Measurements from ENCODE around the gene PRRG2.

Gene PRRG2

DNA sequence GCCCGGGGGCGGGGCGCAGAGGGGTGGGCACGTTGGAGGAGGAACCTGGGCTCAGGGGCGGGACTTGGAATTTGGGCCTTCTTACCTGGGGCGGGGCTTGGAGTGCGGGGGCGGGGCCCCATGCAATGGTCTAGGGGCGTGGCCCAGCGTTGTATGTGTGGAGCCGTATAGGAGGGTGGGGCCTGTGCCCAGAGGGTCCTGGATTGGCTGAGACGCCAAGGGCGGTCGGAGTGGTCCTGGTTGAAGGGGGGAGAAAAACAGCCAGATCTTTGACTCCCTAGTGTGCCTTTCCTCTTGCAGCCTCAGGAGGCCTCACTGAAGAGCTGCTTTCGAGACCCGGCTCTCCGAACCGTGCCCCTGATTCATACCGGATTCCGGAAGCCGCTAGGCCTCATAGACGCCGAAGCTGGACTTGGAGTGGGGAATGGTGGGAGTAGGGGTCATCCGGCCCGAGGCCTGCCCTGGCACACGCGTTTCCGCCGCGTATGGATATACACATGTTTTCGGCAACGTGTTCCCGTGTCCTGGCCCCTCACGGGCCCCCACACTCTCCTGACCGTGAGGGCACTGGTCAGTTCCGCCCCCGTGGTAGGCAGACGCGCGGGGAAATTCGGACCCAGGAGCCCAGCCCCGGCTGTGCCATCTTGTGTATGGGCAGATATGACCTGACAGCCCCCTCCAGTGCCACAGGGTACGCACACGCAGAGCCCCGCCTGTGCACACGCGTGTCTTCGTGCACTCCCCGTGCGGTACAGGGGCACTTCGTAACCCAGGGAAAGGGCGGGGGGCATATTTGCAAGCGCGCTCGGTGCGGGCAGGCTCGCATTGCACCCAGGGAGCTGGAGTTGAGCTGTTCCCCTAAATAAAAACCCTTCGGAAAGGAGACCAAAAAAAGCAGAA lies 9.2 kb downstream of the PRRG2 start:
- DNase-seq = peak; percentile 98

DNA sequence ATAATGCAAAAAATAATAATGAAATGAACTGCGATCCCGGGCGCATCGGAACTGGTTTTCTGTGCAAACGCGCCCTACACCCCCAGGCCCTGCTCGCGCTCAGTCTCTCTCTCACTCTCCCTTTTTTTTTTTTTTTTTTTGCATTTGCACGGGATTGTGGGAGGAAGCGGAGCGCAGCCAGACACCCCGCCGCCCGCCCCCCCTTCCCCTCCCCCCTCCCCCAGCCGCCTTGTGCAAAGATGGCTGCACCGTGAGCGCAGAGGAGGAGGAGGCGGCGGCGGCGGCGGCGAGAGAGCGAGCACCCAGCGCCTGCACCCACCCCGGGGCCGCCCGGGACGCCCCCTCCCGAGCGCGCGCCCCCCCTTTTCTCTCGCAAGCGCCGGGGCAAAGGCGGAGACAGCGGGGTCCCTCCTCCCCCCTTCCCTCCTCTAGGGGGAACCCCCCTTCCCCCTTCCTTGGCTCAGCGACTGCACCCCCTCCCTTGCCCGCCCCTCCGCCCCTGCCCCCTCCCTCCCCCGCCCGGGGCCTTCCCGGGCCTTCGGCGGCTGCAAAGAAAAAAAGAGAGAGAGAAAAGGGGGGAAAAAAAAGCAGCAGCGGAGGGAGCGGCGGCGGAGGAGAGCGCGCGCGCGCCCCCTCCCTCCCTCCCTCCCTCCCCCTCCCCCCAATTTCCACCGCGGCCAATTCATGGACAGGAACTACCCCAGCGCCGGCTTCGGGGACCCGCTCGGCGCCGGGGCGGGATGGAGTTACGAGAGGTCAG lies 10.0 kb downstream of the PRRG2 start, which contains the start of gene PRR12:
Gene PRR12, plus strand, starts transcription at position 212 of the 760 bp plus-strand sequence. Its CDS starts 473 bp downstream, at position 685.
- DNase-seq = peak; percentile 32

DNA sequence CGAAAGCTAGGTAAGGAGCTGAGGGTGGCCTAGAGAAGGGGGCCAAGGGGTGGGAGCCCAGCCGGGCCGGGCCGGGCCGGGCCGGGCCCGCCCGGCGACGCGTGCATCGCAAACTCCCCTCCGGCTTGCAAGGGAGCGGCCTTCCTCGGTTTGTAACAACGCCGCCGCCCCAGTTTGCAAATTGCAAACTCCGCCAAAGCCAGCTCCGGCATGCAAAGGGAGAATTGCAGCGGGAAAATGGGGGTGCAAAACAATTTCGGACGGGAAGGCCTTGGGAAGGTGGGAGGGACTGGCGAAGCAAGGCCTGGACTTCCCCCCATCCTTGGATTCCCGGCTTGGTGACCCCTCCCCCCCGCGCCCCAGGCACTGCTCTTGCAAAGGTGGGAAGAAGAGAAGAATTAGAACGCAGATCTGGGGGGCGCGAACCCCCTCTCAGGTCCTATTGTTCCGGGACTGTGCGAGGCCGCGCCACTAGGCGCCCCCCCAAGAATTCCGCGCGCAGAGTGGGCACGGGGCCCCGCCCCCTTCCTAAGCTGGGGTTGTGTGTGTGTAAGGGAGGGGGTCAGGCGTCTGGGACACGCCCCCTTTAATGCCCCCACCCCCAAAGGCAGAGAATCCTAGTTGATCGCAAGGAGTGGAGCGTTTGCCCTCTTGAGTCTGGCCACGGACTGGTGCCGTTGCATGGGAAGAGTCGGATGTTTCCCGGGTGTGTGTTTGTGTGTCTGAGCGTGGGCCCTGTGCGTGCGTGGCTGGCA lies 10.8 kb downstream of the PRRG2 start:
- no peak for DNase-seq

DNA sequence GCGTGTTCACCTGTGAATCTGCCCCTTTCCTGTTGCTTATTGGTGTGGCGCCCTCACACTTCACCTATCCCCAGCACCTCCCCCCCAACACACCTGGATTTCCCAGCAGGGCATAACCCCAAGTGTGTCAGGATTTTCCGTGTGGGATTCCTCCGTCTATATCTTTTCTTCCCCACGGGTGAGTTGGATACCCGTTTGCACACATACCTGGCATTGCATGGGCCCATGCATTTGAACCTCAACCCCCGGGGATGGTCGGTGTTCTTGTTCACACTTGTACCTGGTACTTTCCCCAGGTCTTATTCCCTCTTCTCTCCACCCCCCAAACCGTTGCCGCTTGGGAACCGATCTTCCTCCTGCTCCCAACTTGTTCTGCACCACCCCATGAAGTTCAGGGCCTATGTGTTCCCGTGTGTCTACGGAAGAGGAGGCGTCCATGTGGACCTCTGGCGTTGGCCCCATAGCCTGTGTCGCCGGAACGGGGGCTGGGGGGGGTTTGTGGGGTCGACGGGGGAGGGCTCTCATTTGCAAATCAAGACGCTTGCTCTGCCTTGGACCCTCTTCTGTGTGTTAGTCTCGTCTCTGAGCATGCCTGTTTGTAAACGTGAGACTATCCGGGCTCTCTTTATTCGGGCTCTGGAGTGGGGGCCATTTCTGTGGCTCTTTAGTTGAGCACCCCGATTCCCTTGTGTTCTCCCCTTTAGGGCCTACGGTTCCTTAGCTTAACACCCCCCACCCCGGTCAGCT lies 11.5 kb downstream of the PRRG2 start:
- no peak for DNase-seq

DNA sequence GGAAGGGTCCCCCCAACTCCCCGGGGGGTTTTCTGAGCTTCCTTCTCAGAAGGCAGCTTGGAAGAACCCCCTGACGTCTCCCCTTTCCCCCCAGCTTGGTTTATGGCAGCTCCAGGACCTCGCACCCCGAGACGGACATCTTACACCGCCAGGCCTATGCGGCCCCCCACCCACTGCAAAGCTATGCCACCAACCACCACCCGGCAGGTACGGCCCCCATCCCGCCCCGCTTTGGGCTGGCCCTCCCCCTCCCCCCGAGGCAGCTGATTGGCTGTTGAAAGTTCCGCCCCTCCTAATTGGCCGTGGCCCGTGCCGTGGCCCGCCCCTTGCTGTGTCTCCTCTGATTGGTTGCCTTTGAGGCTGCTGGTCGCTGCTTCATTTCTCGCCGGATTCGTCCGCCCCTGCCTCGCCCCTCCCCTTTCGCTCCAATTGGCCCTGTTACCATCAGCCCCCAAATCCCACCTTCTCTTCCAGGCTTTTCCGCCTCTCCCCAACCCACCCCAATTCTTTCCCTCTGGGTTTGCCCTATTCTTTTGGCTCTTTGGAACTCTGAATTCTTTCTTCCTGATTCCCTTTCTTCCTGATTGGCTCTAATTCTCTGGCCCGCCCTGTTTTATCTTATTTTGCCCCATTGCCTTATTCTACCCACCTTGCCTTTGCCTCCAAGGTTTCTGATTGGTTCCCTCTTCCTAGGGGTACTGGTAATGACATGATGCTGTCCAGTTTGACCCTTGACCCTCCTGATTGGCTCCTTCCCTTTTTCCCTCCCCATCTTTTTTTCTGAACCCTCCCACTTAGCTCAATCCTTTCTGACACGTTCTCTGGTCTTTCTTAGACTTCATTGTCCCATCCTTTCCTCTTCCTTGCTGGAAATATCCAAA lies 12.4 kb downstream of the PRRG2 start:
- no peak for DNase-seq

DNA sequence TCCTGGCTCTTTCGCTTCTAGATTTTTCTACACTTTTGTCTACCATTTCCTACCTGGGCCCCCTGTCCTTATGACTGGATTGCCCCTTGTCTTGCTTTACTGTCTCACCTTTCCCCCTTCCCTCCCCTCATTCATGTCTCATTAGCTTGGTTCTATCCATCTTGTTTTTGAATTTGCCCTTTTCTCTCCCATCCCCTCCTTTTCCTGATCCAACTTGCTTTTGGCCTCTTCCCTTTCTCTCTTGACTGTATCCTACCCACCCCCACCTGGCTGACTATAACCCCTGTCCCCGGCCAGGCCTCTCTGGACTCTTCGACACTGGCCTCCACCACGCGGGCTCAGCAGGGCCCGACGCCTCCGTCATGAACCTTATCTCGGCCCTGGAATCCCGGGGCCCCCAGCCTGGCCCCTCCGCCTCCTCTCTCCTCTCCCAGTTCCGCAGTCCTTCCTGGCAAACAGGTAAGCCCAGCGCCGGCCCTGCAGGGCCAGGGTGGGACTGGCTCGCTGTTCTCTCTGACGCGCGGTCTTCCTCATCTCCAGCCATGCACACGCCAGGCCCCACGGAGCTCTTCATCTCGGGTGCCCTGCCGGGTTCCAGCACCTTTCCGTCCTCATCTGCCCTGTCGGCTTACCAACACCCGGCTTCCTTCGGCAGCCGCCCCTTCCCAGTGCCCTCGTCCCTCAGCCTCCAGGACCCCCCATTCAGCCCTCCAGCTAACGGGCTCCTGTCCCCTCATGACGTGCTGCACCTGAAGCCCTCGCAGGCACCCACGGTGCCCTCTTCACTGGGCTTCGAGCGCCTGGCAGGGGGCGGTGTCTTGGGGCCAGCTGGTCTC lies 13.3 kb downstream of the PRRG2 start:
- DNase-seq = no peak

DNA sequence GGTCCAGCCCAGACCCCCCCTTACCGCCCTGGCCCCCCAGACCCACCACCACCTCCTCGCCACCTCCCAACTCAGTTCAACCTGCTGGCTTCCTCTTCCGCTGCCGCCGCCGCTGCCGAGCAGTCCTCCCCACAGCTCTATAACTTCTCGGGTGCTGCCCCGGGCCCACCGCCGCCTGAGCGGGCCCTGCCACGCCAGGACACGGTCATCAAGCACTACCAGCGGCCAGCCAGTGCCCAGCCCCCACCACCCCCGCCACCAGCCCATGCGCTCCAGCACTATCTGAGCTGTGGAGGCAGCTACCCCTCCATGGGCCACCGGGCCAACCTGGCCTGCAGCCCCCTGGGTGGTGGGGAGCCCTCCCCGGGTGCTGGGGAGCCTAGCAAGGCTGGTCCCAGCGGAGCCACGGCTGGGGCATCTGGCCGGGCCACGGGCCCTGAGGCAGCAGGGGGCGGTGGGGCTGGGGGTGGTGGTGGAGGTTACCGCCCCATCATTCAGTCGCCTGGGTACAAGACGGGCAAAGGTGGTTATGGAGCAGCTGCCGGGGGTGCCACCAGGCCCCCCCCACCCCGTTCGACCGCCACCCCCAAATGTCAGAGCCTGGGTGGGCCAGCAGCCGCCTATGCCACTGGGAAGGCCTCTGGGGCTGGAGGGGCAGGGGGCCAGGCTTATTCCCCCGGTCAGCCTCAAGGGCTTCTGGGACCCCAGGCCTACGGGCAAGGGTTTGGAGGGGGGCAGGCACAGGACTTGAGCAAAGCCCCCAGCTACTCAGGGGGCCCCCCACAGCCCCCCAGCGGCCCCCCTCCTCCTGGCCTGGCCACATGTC lies 14.1 kb downstream of the PRRG2 start:
- DNase-seq = no peak

DNA sequence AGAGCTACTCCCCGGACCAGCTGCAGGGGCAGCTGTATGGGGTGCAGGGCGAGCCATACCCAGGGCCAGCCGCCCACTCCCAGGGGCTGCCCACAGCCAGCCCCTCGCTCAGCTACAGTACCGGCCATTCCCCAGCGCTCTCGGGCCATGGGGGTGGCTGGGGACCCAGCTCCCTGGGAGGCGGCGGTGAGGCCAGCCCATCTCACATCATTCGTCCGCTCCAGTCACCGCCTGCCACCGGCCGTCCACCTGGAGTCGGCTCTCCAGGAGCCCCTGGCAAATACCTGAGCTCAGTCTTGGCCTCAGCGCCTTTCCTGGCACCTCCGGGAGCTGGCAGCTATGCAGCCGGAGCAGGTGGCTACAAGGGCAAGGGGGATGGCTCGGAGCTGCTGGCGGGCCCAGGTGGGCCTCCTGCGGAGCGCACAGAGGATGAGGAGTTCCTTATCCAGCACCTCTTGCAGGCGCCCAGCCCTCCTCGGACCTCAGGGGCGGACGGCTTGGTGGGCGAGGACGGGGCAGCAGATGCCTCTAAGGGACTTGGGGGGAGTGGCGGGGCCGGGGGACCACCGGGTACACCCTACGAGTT lies 14.8 kb downstream of the PRRG2 start:
- no peak for DNase-seq

DNA sequence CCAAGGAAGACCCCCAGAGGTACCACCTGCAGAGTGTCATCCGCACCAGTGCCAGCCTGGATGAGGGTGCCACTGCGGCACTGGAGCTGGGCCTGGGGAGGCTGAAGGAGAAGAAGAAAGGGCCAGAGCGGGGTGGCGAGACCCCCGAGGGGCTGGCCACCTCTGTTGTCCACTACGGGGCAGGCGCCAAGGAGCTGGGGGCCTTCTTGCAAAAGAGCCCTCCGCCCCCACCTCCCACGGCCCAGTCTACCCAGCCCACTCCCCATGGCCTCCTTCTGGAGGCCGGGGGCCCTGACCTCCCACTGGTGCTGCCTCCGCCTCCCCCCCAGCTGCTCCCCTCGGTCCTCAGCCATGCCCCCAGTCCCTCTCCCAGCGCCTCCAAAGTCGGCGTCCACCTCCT lies 15.3 kb downstream of the PRRG2 start:
- DNase-seq = no peak

DNA sequence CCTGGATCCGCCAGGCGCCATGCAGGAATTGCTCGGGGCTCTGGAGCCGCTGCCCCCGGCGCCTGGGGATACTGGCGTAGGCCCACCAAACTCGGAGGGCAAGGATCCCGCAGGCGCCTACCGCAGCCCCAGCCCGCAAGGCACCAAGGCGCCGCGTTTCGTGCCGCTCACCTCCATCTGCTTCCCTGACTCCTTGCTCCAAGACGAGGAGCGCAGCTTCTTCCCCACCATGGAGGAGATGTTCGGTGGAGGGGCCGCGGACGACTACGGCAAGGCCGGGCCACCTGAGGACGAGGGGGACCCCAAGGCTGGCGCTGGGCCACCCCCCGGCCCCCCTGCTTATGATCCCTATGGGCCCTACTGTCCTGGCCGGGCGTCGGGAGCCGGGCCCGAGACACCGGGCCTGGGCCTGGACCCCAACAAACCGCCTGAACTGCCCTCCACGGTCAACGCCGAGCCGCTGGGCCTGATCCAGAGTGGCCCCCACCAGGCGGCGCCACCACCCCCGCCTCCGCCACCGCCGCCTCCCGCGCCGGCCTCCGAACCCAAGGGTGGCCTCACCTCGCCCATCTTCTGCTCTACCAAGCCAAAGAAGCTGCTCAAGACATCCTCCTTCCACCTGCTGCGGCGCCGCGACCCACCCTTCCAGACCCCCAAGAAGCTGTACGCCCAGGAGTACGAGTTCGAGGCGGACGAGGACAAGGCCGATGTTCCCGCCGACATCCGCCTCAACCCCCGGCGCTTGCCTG lies 16.0 kb downstream of the PRRG2 start:
- no peak for DNase-seq

DNA sequence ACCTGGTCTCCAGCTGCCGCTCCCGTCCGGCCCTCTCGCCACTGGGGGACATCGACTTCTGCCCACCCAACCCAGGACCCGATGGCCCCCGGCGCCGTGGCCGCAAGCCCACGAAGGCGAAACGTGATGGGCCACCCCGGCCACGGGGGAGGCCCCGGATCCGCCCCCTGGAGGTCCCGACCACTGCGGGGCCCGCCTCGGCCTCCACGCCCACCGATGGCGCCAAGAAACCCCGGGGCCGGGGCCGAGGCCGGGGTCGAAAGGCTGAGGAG lies 16.5 kb downstream of the PRRG2 start:
- DNase-seq = no peak

DNA sequence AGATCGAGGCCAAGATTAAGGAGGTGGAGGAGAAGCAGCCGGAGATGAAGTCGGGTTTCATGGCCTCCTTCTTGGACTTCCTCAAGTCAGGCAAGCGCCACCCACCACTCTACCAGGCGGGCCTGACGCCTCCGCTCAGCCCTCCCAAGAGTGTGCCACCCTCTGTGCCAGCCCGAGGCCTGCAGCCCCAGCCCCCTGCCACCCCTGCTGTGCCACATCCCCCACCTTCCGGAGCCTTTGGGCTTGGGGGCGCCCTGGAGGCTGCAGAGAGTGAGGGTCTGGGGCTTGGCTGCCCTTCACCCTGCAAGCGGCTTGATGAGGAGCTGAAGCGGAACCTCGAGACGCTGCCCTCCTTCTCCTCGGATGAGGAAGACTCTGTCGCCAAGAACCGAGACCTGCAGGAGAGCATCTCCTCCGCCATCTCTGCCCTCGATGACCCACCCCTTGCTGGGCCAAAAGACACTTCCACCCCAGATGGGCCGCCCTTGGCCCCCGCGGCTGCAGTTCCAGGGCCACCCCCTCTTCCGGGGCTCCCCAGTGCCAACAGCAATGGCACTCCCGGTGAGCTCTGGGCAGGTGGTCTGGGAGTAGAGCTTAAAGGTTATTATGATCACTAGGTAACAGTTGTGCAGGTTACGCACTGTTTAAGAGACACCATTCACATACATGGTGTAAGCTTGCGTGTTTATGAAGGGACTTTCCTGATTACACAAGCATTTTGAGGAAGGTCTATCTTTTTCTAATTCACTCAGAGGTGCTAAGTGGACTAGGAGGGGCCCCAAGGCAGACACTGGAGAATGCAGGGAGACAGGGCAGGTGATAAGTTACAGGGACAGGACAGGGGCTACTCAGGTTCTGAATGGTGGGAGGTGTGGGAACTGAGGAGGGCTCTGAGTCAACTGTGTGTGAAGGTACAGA lies 18.5 kb downstream of the PRRG2 start:
- no peak for DNase-seq

DNA sequence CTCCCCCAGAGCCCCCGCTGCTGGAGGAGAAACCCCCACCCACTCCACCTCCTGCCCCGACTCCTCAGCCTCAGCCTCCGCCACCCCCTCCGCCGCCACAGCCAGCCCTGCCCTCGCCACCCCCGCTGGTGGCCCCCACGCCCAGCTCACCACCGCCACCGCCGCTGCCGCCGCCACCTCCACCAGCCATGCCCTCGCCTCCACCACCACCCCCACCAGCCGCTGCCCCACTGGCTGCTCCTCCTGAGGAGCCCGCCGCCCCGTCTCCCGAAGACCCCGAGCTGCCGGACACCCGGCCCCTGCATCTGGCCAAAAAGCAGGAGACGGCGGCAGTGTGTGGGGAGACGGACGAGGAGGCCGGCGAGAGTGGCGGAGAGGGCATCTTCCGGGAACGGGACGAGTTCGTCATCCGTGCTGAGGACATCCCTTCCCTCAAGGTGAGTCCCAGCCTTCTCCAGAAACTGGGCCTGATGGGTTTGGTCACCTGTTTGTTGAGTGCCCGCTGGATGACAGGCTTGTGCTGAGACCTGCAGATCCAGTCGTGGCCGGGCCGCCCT lies 20.4 kb downstream of the PRRG2 start:
- no peak for DNase-seq

DNA sequence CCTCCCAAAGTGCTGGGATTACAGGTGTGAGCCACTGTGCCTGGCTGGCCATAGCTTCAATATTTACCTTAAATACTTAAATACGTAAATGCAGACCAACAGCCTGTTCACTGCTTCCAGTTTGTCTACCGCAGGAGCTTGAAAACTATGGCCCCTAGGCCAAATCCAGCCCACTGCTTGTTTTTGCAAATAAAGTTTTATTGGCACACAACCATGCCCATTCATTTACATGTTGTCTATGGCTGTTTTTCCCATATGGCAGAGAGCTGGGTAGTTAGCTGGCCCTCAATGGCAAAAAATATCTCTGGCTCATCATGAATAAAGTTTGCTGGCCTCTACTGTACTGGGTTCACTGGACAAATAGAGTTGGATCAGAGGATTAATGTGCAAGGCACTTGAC lies 21.7 kb downstream of the PRRG2 start:
- no peak for DNase-seq

DNA sequence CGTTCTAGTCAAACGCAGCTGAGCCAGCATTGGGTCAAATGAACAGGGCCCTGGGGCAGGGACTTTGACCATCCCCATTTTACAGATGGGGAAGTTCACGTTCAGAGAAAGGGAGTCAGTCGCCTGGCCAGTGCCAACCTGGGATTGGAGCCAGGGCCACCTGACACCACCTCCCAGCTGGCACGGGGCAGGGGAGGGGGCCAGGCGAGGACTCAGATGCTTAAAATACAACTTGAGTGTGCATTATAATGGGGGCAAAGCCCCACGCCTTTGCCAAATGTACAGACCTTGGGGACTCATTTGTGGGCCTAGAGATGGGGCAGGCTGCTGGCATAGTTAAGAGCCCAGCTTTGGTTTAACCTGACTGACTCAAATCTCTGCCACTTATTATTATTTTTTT lies 24.5 kb downstream of the PRRG2 start:
- DNase-seq = no peak

DNA sequence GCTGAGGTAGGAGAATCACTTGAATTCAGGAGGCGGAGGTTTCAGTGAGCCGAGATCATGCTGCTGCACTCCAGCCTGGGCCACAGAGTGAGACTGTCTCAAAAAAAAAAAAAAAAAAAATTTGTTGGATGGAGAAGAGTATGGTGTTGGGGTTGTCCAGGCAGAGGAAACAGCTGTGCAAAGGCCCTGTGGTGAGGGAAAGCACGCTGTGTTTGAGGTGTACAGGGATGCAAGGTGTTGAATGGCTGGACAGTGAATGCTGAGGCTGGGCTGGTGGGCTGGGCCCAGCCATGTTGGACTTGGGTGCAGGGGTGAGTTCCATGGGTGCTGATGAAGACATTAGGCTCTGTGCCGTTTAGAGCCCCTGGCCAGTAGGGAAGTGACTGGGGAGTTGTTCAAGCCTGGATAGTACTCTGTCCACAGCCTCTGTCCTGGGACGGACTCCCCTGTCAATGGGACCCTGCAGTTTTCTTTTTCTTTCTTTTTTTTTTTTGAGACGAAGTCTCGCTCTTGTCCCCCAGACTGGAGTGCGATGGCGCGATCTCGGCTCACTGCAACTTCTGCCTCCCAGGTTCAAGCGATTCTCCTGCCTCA lies 28.5 kb downstream of the PRRG2 start:
- DNase-seq = no peak

DNA sequence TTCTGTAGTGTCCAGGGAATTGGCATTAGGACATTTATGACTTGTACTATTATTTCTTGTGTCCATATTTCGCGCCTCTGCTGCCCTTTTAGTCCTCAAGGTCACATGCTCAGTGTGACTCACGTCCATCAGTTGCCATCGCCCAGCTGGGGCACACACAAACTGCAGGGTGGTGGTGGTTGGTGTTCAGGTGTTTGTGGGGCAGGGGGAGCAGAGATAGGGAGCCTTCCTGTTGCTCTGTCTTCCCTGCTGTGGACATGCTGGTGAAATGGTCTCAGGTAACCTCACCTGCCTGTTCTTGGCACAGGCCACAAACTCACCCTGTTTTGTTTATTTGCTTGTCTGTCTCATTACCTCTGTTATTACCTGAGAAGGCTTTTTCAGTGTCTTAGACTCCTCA lies 32.3 kb downstream of the PRRG2 start:
- no peak for DNase-seq
